Urinary bladder (tissue), 4 donors: ENCODE data around the gene NPTXR. TPM values are rescaled to one million over a fixed set of nuclear protein-coding genes. Genes with fewer than 3 reads are reported as not detected.

ENCODE experiments used
- DNase-seq: peaks from one replicate; pipeline ENCODE4 v3.0.0-alpha.2; 2015; ENCODE audit errors: extremely low spot score
- H3K27ac ChIP-seq: one replicate; pipeline ENCODE4 v1.5.1; 2013; ENCODE audit warnings: low read depth, mild to moderate bottlenecking, moderate library complexity
- H3K36me3 ChIP-seq: one replicate; pipeline ENCODE4 v1.6.1; 2013; ENCODE audit warnings: mild to moderate bottlenecking, moderate library complexity; ENCODE audit not compliant: insufficient read depth
- H3K4me1 ChIP-seq: one replicate; pipeline ENCODE4 v1.6.1; 2013; ENCODE audit warnings: mild to moderate bottlenecking, moderate library complexity; ENCODE audit not compliant: insufficient read depth
- H3K4me3 ChIP-seq: one replicate; pipeline ENCODE4 v1.5.1; 2013; ENCODE audit warnings: low read depth, low read length
- WGBS: extraction: QIAGEN DNeasy Blood & Tissue Kit; methylation state at CpG from one replicate; pipeline ENCODE4 v1.1.7; 2013; 5-methylcytosine and 5-hydroxymethylcytosine counted together
- polyA plus RNA-seq: library from polyadenylated mRNA; stranded (reverse); fragments of 200-250 nt; gene quantifications from one replicate; pipeline ENCODE4 v1.2.3, GENCODE V29; 2013
- total RNA-seq: library from RNA; depleted of rRNA; stranded (reverse); fragments of >200 nt; gene quantifications from one replicate; pipeline ENCODE4 v1.2.3, GENCODE V29; 2014
- donor health status: healthy with polysubstance abuse.
- donor health status: healthy.

NPTXR gene
- total and polyA plus RNA-seq, 2 donors = 4.2 to 15.1 TPM

- Histone ChIP-seq H3K27ac (no peak overlapping the region), H3K4me1 (no peaks in the 10 kb centered on the region), H3K36me3 (no peaks in the 10 kb centered on the region), H3K4me3 (no peak overlapping the region)
- 92% methylated on average over 1 of the region's 1 CpG for WGBS
- no peak for DNase-seq
These were observed 4.1 kb downstream of the NPTXR start for GRCh38 chr22:38839686-38840085.

- Histone ChIP-seq H3K4me1 (no peaks in the 10 kb centered on the region), H3K36me3 (no peaks in the 10 kb centered on the region), H3K4me3 (no peak overlapping the region), H3K27ac (no peak overlapping the region)
- DNase-seq = no peak
- WGBS = 93% methylated on average over 6 of the region's 6 CpGs
These were observed 6.4 kb downstream of the NPTXR start for GRCh38 chr22:38837414-38837928.

GRCh38 chr22:38835888-38836301 is 7.9 kb downstream of the NPTXR start:
- no peak overlapping the region for H3K4me3 ChIP-seq
- DNase-seq = no peak
- 60% methylated on average over 19 of the region's 19 CpGs for WGBS
- H3K27ac ChIP-seq = no peak overlapping the region
- no peaks in the 10 kb centered on the region for H3K4me1 ChIP-seq
- no peaks in the 10 kb centered on the region for H3K36me3 ChIP-seq

GRCh38 chr22:38834991-38835390 is 8.8 kb downstream of the NPTXR start:
- H3K36me3 ChIP-seq = no peaks in the 10 kb centered on the region
- H3K4me1 ChIP-seq = no peaks in the 10 kb centered on the region
- no peak overlapping the region for H3K4me3 ChIP-seq
- no peak overlapping the region for H3K27ac ChIP-seq
- DNase-seq = no peak
- WGBS = 97% methylated on average over 5 of the region's 5 CpGs

GRCh38 chr22:38834215-38834953 is 9.4 kb downstream of the NPTXR start:
- DNase-seq = no peak
- Histone ChIP-seq H3K36me3 (no peaks in the 10 kb centered on the region), H3K4me1 (no peaks in the 10 kb centered on the region), H3K27ac (no peak overlapping the region), H3K4me3 (no peak overlapping the region)
- 83% methylated on average over 13 of the region's 13 CpGs for WGBS

GRCh38 chr22:38833061-38833460 is 10.8 kb downstream of the NPTXR start:
- WGBS = 83% methylated on average over 3 of the region's 3 CpGs

GRCh38 chr22:38832005-38832978 is 11.5 kb downstream of the NPTXR start:
- no peak overlapping the region for H3K4me3 ChIP-seq
- no peaks in the 10 kb centered on the region for H3K4me1 ChIP-seq
- H3K27ac ChIP-seq = no peak overlapping the region
- WGBS = 78% methylated on average over 30 of the region's 30 CpGs
- DNase-seq = no peak
- H3K36me3 ChIP-seq = no peaks in the 10 kb centered on the region

More at GRCh38 chr22:38833061-38833460, 10.8 kb downstream of the NPTXR start:
- Histone ChIP-seq H3K27ac (no peak overlapping the region), H3K4me3 (no peak overlapping the region), H3K36me3 (no peaks in the 10 kb centered on the region), H3K4me1 (no peaks in the 10 kb centered on the region)
- DNase-seq = no peak

- Histone ChIP-seq H3K36me3 (no peaks in the 10 kb centered on the region), H3K4me1 (no peaks in the 10 kb centered on the region), H3K27ac (no peak overlapping the region), H3K4me3 (no peak overlapping the region)
- WGBS = 93% methylated on average over 16 of the region's 16 CpGs
- DNase-seq = no peak
These were observed 12.5 kb downstream of the NPTXR start for GRCh38 chr22:38831166-38831945.

GRCh38 chr22:38830845-38831108 is 13.1 kb downstream of the NPTXR start:
- WGBS = 75% methylated on average over 7 of the region's 7 CpGs
- no peaks in the 10 kb centered on the region for H3K36me3 ChIP-seq
- no peak for DNase-seq
- no peaks in the 10 kb centered on the region for H3K4me1 ChIP-seq
- no peak overlapping the region for H3K27ac ChIP-seq
- H3K4me3 ChIP-seq = no peak overlapping the region

GRCh38 chr22:38830026-38830844 is 13.6 kb downstream of the NPTXR start:
- Histone ChIP-seq H3K4me3 (no peak overlapping the region), H3K4me1 (no peaks in the 10 kb centered on the region), H3K36me3 (no peaks in the 10 kb centered on the region), H3K27ac (no peak overlapping the region)
- 85% methylated on average over 17 of the region's 17 CpGs for WGBS
- no peak for DNase-seq

- no peak for DNase-seq
- Histone ChIP-seq H3K27ac (no peak overlapping the region), H3K4me1 (no peaks in the 10 kb centered on the region), H3K4me3 (no peak overlapping the region), H3K36me3 (no peaks in the 10 kb centered on the region)
- 88% methylated on average over 4 of the region's 4 CpGs for WGBS
These were observed 14.3 kb downstream of the NPTXR start for GRCh38 chr22:38829485-38829884.

- WGBS = 82% methylated on average over 10 of the region's 10 CpGs
- H3K36me3 ChIP-seq = no peaks in the 10 kb centered on the region
- no peak overlapping the region for H3K27ac ChIP-seq
- no peaks in the 10 kb centered on the region for H3K4me1 ChIP-seq
- no peak overlapping the region for H3K4me3 ChIP-seq
- DNase-seq = no peak
These were observed 15.1 kb downstream of the NPTXR start for GRCh38 chr22:38828616-38829205.
